Endothelial cell of umbilical vein (primary cell): ENCODE data around the gene TMEM178B. TPM values are rescaled to one million over a fixed set of nuclear protein-coding genes. Genes with fewer than 3 reads are reported as not detected.
"Not testable (repeated sequence)": the region's sequence is repeated elsewhere in the genome, so short reads cannot be mapped to it uniquely, and the experiment has no call there.

Experiments
- BruUV-seq: library from RNA; stranded (reverse); fragments of 400-500 nt; replicated peaks from 2 replicates; lab custom pipeline; 2021; lab: Mats Ljungman, UMichigan
- CTCF ChIA-PET: fragments of 300-600, 350-600 bp; sonication (Branson Sonifier 250); formaldehyde crosslinking; loops from one replicate; lab custom pipeline; 2021; ENCODE audit warnings: antibody characterized with exemption, inconsistent platforms; lab: Charles Lee
- POLR2A ChIA-PET: fragments of 300-600, 350-600 bp; sonication (Branson Sonifier 250); formaldehyde crosslinking; loops from one replicate; lab custom pipeline; 2021; ENCODE audit warnings: antibody characterized with exemption, inconsistent platforms; lab: Charles Lee
- DNase-seq: peaks from one replicate; pipeline ENCODE4 v3.0.0-alpha.2; 2011; ENCODE audit warnings: low read depth, low spot score
- FAIRE-seq: peaks from 2 replicates; lab custom pipeline; 2011; peaks lifted over from hg19 to GRCh38; lab: Jason Lieb, UNC
- H2AFZ ChIP-seq: 2 replicates; pipeline ENCODE4 v1.6.0; 2012; ENCODE audit warnings: low read depth, low read length, control low read depth, inconsistent platforms
- H3K27ac ChIP-seq: 2 replicates; pipeline ENCODE4 v1.5.1; 2011; ENCODE audit warnings: low read depth, mild to moderate bottlenecking, control low read depth, low read length, moderate library complexity; ENCODE audit not compliant: insufficient read depth
- H3K27me3 ChIP-seq, 2 experiments: 2 replicates each; pipeline versions ENCODE4 v1.6.0 to v1.6.1; 2011; ENCODE audit warnings: low read length in 2 of 2, mixed read lengths in 1 of 2; ENCODE audit not compliant: control insufficient read depth in 2 of 2, insufficient read depth in 2 of 2
- H3K36me3 ChIP-seq, 2 experiments: 2 replicates in 1 of 2; 3 replicates in 1 of 2; pipeline ENCODE4 v1.5.1; 2011; ENCODE audit warnings: low read length in 2 of 2, mild to moderate bottlenecking in 1 of 2, moderate library complexity in 1 of 2; ENCODE audit not compliant: control insufficient read depth in 2 of 2, insufficient read depth in 2 of 2; ENCODE audit errors: extremely low read depth in 1 of 2
- H3K4me1 ChIP-seq: 3 replicates; pipeline ENCODE4 v1.5.1; 2011; ENCODE audit warnings: mild to moderate bottlenecking, low read length; ENCODE audit not compliant: control insufficient read depth, insufficient read depth; ENCODE audit errors: extremely low read depth
- H3K4me2 ChIP-seq: 2 replicates; pipeline ENCODE4 v1.6.1; 2011; ENCODE audit warnings: low read length, control low read depth, mixed read lengths; ENCODE audit not compliant: insufficient read depth
- H3K4me3 ChIP-seq, 3 experiments: fragments of 200-600 bp in 1 of 3; sonication (generic), shearing (Covaris generic) in 1 of 3; replicated peaks in 1 of 3; 2 replicates each; pipeline ENCODE4 v1.5.1; 2011 to 2016; ENCODE audit warnings: control low read depth in 3 of 3, low read length in 3 of 3, mild to moderate bottlenecking in 2 of 3, inconsistent platforms in 1 of 3, low read depth in 1 of 3, moderate library complexity in 1 of 3; ENCODE audit not compliant: insufficient read depth in 1 of 3
- H3K79me2 ChIP-seq: 2 replicates; pipeline ENCODE4 v1.6.0; 2012; ENCODE audit warnings: low read length, inconsistent platforms; ENCODE audit not compliant: control insufficient read depth, insufficient read depth
- H3K9ac ChIP-seq: replicated peaks from 2 replicates; pipeline ENCODE3; 2011; ENCODE audit warnings: low read length, control low read depth; ENCODE audit not compliant: insufficient read depth; ENCODE audit errors: extremely low read depth
- H3K9me1 ChIP-seq: replicated peaks from 3 replicates; pipeline ENCODE4 v1.6.0; 2011; ENCODE audit warnings: mild to moderate bottlenecking, low read length; ENCODE audit not compliant: control insufficient read depth, insufficient read depth; ENCODE audit errors: extremely low read depth
- H3K9me3 ChIP-seq: replicated peaks from 2 replicates; pipeline ENCODE4 v1.5.1; 2012; ENCODE audit warnings: low read length, inconsistent platforms; ENCODE audit not compliant: control insufficient read depth, insufficient read depth
- H4K20me1 ChIP-seq: replicated peaks from 2 replicates; pipeline ENCODE3; 2011; ENCODE audit warnings: mild to moderate bottlenecking, low read length; ENCODE audit not compliant: control insufficient read depth, insufficient read depth; ENCODE audit errors: extremely low read depth
- EZH2 ChIP-seq: IDR thresholded peaks from 2 replicates; pipeline ENCODE4 v1.6.1; 2012; ENCODE audit warnings: borderline replicate concordance, low read depth, mild to moderate bottlenecking, moderate library complexity, low read length, inconsistent platforms; ENCODE audit not compliant: severe bottlenecking
- FOS ChIP-seq: IDR thresholded peaks from 2 replicates; pipeline ENCODE4 v1.6.1; 2011; ENCODE audit warnings: mild to moderate bottlenecking, low read length, moderate library complexity, borderline replicate concordance; ENCODE audit not compliant: insufficient read depth
- GATA2 ChIP-seq: IDR thresholded peaks from 2 replicates; pipeline ENCODE4 v1.7.0; 2011; ENCODE audit warnings: low read depth, mild to moderate bottlenecking, moderate library complexity, mixed read lengths, low read length; ENCODE audit not compliant: insufficient read length, insufficient read depth
- JUN ChIP-seq: IDR thresholded peaks from 2 replicates; pipeline ENCODE4 v1.6.1; 2011; ENCODE audit warnings: borderline replicate concordance, low read depth; ENCODE audit not compliant: insufficient read length, insufficient read depth
- MYC ChIP-seq: IDR thresholded peaks from one replicate; pipeline ENCODE4 v1.6.1; 2011; ENCODE audit warnings: mild to moderate bottlenecking, low read depth, low read length
- POLR2A ChIP-seq: IDR thresholded peaks from 2 replicates; pipeline ENCODE4 v1.6.1; 2012; ENCODE audit warnings: low read depth, mild to moderate bottlenecking, control low read depth, low read length
- POLR2AphosphoS5 ChIP-seq: IDR thresholded peaks from 2 replicates; pipeline ENCODE4 v1.6.1; 2012; ENCODE audit warnings: low read depth, mild to moderate bottlenecking, control low read depth, low read length, moderate library complexity; ENCODE audit not compliant: insufficient read depth
- dilution Hi-C: fragments of 300-500 bp; cut with MboI; formaldehyde crosslinking; loops from one replicate; pipeline ENCODE4 v1.15.0; 2019; ENCODE audit warnings: low sequenced_read_pairs; ENCODE audit not compliant: extremely low pct_ligation_motif_present
- intact Hi-C: fragments of 100-400 bp; cut with micrococcal nuclease; formaldehyde crosslinking; loops from one replicate; pipeline ENCODE4 v1.10.0; 2022
- polyA plus RNA-seq, 4 experiments: library from polyadenylated mRNA; depleted of rRNA in 3 of 4; stranded (reverse) in 3 of 4; unstranded in 1 of 4; fragments of >200 nt; gene quantifications; 2 replicates each; pipeline versions ENCODE4 v1.2.1 to v1.2.3, GENCODE V29; 2011 to 2012; ENCODE audit warnings: missing spikeins in 1 of 4
- total RNA-seq: library from RNA; stranded (reverse); gene quantifications from 2 replicates; pipeline ENCODE4 v1.2.3, GENCODE V29; 2021
- TF ChIP-seq, protein P1 (sequence below), 2 donors: IDR thresholded peaks; 1 replicate in 1 of 2; 2 replicates in 1 of 2; pipeline ENCODE4 v1.5.1; 2011; ENCODE audit warnings: low read length in 2 of 2, mild to moderate bottlenecking in 2 of 2, moderate library complexity in 2 of 2, control low read depth in 1 of 2, inconsistent platforms in 1 of 2, low read depth in 1 of 2; ENCODE audit not compliant: insufficient read depth in 1 of 2; ENCODE audit errors: extremely low read depth in 1 of 2

The TMEM178B gene
- total and polyA plus RNA-seq, 2 donors (not counting 3 experiments of a cell fraction or from before 2014, with no cell fraction given): not detected

DNA sequence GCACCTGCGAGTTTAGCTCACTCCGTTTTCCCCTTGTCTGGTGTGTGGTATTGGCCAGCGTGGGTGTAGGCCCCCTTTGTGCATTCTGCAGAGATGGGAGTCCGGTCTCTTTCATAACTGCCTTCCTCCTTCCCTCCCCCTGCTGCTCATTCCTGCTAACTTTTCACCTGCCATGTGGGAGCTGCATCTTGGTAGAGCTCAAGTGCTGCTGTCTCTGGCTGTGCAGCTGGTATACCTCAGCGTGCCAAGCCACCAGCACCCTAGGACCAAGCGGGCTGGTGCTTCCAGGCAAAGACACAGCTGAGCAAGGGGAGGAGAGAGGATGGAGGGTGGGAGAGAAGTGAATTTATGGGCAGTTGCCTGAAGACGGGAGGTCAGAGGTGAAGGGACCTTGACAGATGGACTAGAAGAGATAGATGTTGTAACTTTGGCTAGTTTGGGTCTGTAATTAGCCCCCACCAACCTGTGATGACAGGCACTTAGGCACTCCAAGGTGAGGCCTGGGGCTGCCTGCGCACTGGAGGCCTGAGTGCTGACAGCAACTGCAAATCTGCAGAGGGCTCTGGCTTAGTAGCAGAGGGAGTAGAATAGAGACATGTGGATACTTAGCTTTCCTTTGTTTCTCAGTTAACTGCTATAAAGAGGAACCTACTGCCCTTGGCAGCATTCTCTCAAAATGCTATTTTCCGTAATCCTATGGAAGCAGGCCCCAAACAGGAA is 328.6 kb downstream of the TMEM178B start:
- BruUV-seq: no TSS peak
- FAIRE-seq: no peak
- no peaks in the 10 kb centered on the region for H3K79me2 ChIP-seq
- no peaks in the 10 kb centered on the region for H3K9me1 ChIP-seq
- H3K4me3 ChIP-seq: no peak overlapping the region
- DNase-seq: no peak
- TF ChIP-seq EZH2: no peak
- no peak for TF ChIP-seq MYC
- TF ChIP-seq, protein P1, sequence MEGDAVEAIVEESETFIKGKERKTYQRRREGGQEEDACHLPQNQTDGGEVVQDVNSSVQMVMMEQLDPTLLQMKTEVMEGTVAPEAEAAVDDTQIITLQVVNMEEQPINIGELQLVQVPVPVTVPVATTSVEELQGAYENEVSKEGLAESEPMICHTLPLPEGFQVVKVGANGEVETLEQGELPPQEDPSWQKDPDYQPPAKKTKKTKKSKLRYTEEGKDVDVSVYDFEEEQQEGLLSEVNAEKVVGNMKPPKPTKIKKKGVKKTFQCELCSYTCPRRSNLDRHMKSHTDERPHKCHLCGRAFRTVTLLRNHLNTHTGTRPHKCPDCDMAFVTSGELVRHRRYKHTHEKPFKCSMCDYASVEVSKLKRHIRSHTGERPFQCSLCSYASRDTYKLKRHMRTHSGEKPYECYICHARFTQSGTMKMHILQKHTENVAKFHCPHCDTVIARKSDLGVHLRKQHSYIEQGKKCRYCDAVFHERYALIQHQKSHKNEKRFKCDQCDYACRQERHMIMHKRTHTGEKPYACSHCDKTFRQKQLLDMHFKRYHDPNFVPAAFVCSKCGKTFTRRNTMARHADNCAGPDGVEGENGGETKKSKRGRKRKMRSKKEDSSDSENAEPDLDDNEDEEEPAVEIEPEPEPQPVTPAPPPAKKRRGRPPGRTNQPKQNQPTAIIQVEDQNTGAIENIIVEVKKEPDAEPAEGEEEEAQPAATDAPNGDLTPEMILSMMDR (IDR thresholded peaks at IDR 0.05; ENCODE audit: extremely low read depth in 1 of 2, insufficient read depth in 1 of 2, low read depth in 1 of 2, low read length in 2 of 2): no peak
- no peak for TF ChIP-seq FOS
- TF ChIP-seq POLR2AphosphoS5: no peak
- no peak for TF ChIP-seq GATA2
- no peak for TF ChIP-seq JUN
- TF ChIP-seq POLR2A: no peak
- intact Hi-C loops (no loop called here), dilution Hi-C loops (no loop called here)
- no peak overlapping the region for H2AFZ ChIP-seq
- H3K27me3 ChIP-seq: no peaks in the 10 kb centered on the region
- H3K9me3 ChIP-seq: no peaks in the 10 kb centered on the region
- H3K4me2 ChIP-seq: no peak overlapping the region
- H4K20me1 ChIP-seq: no peaks in the 10 kb centered on the region
- ChIA-PET CTCF (no interaction called here), POLR2A (no interaction called here)
- H3K4me1 ChIP-seq: no peaks in the 10 kb centered on the region
- no peak overlapping the region for H3K27ac ChIP-seq
- H3K9ac ChIP-seq: no peak overlapping the region
- H3K36me3 ChIP-seq: no peaks in the 10 kb centered on the region

DNA sequence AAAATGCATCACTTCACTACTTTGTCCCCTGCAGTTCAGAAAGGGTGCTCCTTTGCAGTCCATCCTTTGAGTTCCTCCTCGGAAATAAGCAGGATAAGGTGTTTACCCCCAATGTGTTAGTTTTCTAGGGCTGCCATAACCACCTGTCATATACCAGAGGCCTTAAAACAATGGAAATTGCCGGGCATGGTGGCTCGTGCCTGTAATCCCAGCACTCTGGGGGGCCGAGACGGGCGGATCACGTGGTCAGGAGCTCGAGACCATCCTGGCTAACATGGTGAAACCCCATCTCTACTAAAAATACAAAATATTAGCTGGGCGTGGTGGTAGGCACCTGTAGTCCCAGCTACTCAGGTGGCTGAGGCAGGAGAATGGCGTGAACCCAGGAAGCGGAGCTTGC is 330.0 kb downstream of the TMEM178B start:
- H3K79me2 ChIP-seq, H3K27ac ChIP-seq, H3K36me3 ChIP-seq, H3K4me1 ChIP-seq, intact Hi-C loops, H3K9me3 ChIP-seq, FAIRE-seq, DNase-seq, BruUV-seq, H3K9me1 ChIP-seq, POLR2A ChIA-PET, CTCF ChIA-PET, H3K4me3 ChIP-seq, H2AFZ ChIP-seq, dilution Hi-C loops, H3K9ac ChIP-seq, H4K20me1 ChIP-seq, H3K4me2 ChIP-seq, H3K27me3 ChIP-seq: not testable (repeated sequence)
